Endothelial cell of hepatic sinusoid (primary cell): Measurements from ENCODE around the gene TEKT3.

Experiments used
- in situ Hi-C: cut with HindIII; loops from 2 replicates; pipeline ENCODE4 v1.10.0; 2017; ENCODE audit warnings: low sequenced_read_pairs

Gene TEKT3

DNA sequence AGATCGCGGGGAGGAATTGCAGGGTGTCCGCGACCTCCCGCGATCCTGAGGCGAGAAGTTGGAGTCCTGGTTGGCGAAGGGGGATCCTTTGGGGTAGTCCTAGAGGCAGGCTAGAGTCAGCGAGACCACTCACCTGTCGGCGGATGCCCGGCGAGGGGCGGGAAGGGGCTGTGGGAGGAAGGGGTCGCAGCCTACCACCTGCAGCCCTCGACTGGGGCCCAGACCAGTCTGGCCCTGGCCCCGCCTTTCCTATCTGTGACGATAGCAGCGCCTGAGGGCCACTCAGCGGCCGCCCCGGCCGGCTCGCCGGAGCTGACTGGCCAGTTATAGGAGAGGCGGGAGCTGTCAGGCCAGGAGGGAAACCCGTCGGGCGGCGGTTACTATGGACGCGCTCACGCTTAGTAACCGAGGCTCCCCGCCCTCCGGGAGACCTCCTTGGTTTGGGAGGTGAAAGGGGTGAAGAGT is at the start of gene TEKT3:
TSS of gene TEKT3 (minus strand) at position 213 of the 465 bp plus-strand sequence. CDS start 10,012 bp downstream, outside the sequence.
- in situ Hi-C loops, result no loop called here

DNA sequence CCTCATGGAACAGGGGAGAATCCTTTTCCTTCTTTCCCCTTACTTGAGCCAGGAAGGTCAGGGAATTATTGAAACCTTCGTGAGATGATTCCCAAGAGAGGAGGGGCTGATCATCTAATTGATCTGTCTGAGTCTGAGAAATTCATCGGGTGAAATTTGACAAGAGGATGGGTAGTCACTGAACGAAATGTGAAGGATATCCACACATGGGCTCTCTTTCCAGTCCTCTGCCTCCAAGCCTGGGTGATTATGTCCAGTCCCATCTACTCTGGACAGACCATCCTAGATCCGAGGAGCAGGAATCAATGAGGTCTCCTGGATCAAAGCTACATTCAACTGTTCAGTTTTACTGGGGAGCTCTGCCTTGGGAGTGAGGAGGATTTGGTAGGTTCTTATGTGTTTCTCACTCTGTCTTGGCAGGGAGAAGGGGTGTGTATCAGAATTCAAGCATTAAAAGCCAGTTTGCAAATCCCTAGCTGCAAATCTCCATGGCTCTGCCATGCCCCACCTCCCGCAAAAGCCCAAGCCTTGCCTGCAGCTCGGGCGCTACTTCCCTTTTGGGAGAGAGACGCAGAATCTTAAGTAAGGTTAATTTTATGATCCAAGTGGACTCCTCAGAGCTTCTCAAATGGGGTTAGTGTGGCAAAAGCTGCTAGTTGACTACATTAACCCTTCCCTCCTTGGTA is 47.1 kb upstream of the TEKT3 start:
- in situ Hi-C loops, result no loop called here

DNA sequence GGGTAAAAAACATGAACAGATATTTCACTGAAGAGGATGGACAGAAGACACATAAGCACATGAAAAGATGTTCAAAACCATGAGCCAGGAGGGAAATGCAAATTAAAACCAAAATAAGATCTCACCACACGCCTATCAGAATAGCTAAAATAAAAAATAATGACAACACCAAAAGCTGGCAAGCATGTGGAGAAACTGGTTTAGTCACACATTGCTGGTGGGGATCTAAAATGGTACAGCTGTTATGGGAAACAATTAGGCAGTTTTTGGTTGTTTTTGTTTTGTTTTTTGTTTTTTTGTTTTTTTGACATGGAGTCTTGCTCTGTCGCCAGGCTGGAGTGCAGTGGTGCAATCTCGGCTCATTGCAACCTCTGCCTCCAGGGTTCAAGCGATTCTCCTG is 44.7 kb upstream of the TEKT3 start:
- in situ Hi-C loops, result no loop called here

DNA sequence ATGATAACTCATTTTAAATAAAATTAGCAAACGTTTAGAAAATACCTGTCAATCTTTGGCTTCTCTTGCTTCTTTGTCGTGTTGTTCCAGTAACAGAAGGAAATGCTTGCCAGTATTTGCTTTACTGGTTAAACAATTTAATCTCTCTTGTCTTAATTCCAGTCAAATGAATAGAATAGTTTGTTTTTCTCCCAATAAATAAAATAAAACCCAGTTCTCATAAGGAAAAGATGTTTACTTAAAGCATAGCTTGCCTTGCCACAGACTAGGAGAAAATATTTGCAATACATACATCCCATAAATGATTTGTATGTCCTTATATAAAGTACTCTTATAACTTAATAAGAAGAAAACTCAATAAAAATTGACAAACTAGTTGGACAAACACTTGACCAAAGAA is 43.9 kb upstream of the TEKT3 start:
- in situ Hi-C loops, result no loop called here

DNA sequence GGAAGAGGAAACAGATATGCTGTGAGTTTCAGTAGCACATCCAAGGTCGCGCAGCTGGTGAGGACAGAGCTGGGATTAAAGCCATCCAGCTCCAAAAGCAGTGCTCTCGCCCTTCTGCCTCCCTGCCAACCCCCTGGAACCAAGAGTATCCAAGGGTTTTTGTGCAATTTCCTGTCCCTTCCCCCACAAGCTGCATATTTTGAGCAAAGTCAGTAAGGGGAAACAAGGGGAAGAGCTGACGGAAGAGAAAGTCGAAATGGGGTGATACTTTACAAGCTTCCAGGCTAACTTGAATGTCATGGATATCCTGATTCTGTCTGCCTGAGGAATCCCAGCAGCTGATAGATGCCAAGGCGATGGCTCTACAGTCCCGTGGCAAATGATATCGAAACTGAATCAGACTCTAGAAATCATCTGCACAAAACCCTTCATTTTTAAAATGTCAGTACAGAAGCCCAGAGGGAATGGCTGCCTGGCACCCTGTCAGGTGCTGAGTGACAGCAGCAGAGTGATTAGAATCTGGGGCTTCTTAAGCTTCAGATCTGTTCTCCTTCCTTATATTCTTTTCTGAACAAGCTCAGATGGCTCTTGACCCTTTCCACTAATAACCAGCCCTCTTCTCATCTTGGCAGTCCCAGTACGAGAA is 42.9 kb upstream of the TEKT3 start:
- in situ Hi-C loops, result loop anchor here (5.0 kb wide), 3 partner anchors 52 to 102 kb away; no protein-coding TSS in a partner anchor

DNA sequence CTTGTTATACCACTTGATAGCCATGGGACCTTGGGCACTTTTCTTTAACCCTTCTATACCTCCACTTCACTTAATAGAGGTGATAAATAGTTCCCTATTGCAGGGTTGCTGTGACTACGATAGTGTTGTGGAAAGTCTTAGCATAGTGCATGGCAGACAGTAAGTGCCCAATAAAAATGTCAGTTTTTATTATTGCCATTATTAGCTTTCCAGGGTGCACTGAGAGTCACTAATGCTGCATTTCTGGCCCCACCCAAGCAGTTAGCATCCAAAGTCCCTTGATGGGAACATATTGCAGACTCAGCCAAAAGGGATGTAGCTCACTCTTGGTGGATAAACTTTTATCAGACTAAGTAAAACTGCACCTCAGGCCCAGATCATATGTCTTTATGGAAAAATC is 41.5 kb upstream of the TEKT3 start:
- in situ Hi-C loops, result loop anchor here (5.0 kb wide), 3 partner anchors 51 to 101 kb away; no protein-coding TSS in a partner anchor

DNA sequence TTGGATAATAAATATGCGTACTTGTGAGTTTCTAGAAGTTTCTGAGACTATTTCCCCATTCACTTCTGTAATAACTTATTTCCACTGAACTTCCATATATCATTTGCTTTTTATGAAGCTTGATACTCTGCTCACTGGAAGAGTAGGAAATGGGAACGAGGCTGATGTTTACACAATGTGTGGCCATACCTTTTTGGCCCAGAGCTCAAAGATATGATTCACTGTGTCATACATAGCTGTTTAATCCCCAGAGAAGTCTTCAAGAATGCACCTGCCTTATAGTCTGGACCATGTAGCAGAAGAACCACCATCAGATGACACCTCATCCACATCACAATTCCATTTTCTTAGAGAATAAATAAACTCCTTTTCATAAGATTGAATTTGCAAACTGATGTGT is 40.3 kb upstream of the TEKT3 start:
- in situ Hi-C loops, result loop anchor here (5.0 kb wide), 3 partner anchors 49 to 99 kb away; no protein-coding TSS in a partner anchor

DNA sequence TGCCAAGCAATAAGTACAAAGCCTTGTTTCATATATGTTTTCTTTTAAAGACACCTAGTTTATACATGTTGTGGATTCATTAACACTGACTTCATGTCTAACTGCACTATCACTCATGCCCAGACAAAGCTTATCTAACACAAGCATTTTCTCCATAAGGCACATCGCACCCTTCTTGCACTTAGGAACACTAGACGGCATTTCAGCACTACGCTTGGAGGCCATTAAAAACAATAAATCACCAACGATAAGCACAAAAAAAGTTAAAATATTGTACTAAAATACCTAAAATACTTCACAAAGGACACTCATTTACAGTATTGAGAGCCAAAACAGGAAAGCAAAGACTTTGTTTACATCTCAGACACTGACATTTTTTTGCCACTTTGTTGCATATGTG is 39.0 kb upstream of the TEKT3 start:
- in situ Hi-C loops, result loop anchor here (5.0 kb wide), 3 partner anchors 48 to 98 kb away; no protein-coding TSS in a partner anchor

DNA sequence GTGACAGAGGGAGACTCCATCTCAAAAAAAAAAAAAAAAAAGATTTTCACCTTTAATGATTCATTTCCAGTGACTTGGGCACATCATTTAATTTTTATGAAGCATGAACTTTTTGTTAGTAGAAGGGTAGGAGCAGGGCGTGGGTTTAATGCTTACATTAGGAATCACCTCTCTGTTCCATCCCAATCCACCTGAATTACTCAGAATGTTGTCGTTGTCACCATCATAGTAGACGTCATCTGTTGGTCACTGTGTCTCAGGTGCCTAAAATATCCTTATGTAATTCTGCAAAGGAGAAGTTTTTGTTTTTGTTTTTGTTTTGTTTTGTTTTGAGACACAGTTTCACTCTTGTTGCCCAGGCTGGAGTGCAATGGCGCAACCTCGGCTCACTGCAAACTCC is 38.3 kb upstream of the TEKT3 start:
- in situ Hi-C loops, result loop anchor here (5.0 kb wide), 3 partner anchors 47 to 97 kb away; no protein-coding TSS in a partner anchor

DNA sequence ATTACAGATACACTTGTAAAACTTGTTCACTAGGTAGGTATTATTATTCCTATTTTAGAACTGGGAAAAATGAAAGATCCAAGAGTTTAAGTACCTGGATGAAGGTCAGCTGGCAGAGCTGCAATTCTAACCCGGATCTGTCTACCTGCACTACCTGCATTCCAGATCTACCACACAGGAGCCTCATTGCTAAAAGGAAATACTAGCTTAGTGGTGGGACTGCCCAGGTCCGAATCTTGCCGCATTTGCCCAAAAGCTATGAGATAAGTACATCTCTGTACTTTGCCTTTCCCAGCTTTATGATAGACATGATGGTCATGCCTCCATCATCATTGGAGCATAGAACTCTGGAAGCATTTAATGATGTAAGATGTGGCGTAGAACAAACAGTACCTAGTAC is 36.8 kb upstream of the TEKT3 start:
- in situ Hi-C loops, result no loop called here

DNA sequence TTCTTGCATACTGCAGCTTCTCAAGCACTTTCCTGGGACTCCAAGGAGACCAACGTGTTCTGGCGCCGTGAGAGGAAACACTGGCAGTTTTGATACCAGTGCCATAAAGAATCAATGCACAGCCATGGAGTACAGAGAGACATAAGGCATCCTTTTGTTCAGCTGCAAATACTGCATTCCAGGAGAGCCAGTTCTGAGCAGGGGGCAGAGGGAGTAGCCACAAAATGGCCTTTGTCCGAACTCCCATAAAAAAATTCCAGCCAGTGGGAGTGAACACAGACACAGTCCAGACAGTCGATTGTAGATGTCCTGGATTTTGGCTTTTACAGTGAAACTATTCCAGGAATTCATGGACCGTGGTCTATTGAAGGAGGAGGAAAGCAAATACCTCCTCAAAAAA is 36.2 kb upstream of the TEKT3 start:
- in situ Hi-C loops, result no loop called here

DNA sequence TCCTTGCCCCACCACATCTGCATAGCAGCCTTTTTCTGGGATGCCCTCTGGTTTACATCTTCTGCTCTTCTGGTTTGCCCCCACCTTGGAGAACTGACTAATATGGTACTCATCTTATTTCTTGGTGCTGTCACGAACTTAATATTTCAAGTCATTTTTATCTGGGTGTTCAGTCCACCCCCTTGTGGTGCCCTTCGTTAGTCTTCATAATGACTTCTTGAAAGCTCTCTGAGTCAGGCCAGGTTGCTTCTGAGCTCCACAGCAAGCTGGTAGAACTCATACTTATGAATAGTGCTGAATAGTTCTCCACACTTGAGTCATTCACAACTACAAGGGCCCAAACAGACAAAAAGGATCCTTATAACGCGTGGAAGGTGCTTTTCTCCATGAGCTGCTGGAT is 35.8 kb upstream of the TEKT3 start:
- in situ Hi-C loops, result no loop called here

DNA sequence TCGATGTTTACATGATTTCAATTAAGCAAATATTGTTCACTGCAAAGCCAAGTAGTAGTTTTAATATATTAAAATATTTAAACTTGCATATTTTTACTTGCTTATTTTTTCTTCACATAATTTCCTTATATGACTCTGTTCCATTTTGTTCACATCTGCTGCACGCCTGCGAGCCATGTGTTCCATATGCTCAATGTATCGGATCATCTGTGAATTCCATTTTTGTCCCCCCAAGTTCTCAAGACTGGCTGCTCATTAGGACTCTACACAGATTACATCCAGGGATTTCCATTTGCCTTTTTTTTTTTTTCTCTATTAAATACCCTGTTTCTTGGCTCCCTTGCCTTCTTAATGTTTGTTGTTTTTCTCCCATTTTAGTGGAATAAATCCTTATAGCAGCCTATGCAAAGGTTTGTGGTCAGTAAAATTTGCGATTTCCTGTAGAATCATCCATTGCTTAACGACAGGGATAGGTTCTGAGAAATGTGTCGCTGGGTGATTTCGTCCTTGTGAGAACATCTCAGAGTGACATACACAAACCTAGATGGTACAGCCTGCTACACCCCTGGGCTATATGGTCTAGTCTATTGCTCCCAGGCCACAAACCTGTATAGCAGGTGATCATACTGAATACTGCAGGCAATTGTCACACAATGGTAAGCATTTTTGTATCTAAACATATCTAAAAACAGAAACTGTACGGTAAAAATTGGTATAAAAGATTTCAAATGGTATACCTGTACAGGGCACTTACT is 30.2 kb upstream of the TEKT3 start:
- in situ Hi-C loops, result no loop called here

DNA sequence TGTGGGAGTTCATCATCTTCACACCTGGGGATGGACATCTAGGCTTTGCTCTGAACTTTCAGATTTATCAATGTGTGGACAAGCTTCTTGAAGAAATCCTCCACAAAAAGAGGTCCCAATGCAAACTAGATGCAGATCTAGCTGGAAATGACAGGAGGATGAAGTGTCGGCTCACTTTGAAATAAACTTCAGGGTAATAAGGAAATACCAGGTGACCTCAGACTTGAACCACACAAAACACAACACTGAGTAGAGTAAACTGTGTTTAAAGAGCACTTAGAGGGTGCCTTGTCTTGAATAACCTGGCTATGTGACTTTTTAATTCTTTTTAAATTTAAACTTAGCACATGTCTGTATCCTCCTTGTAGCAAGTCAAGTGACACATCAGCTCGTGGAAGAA is 27.2 kb upstream of the TEKT3 start:
- in situ Hi-C loops, result no loop called here

DNA sequence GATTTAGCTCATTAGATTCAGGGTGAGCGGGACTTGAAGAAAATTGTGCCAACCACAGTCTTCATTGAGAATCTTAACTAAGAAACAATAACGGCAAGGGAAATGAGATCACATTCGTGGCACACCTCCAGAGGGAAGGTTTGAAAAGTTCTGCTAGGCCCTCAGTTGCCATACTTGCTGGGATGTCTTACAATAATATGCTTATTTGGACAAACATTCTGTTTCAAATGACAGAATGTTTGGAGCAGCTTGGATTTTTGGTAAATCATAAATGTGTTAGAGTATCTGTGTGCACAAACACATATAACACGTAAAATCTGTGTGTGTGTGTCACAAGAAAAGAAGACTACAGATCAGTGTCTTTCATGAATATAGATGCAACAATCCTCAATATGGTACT is 24.6 kb upstream of the TEKT3 start:
- in situ Hi-C loops, result no loop called here

DNA sequence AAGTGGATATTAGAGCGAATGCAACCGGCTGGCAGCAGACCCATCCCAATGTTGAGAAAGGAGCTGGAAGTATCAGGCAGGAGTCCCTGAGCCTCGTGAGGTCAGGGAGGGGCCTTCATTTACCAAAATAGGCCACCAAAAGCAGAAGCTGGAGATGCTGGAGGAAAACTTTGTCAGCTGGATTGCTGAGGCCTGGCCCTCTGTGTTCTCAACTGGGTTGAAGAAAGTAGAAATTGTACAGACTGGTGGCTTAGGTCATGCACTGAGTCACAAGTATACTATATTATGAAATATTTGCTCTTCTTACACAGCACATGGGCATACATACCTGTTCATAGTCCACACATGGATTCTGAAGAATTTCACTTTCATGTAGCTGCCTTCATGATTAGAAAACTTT is 23.2 kb upstream of the TEKT3 start:
- in situ Hi-C loops, result no loop called here

DNA sequence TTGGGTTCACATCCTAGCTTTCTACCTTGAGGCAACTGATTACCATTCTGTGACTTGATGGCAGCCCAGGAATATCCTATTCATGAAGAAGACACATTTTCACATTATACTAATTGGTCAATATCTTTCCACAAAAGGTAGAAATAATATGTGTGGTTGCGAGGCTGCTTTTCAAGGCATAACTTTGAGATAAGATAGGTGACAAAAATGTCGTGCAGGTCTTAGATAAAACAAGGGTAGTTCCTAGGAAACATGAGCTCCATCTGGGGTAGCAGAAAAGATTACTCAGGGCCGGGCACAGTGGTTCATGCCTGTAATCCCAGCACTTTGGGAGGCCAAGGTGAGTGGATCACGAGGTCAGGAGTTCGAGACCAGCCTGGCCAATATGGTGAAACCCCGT is 22.3 kb upstream of the TEKT3 start:
- in situ Hi-C loops, result no loop called here

DNA sequence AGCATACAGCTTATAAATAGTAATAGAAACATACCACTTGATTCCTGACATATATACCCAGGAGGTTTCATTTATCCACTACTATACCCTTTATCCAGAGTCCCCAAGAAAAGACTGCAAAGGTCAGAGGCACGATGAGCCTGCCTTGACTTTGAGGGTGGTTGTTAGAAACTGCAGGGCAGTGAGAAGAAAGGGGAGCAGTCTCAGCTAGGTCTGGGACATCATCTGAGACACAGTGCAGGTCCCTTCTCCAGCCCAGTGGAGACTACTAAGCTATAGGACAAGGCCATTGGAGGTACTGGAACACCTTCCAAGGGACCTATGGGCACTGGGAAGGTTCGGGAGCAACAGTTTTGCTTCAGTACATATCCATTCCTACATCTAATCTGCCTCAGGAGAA is 20.2 kb upstream of the TEKT3 start:
- in situ Hi-C loops, result no loop called here

DNA sequence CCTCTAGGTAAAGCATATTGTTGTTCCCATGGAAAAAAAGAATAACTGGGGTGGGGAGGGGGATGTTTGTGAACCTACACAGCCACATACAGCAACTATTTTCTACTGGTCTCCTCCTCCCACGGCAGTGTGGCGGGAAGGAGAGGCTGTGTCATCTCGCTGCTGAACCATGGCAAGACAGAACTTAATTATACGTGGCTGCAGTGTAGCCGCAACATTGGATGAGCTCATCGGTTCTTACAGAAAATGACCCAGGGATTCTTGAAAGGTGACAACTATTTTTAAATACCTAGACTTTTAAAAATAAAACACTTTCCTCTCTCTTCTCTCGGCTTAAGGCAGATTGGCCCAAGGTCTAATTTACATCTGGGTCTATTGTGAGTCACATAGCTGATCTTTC is 19.8 kb upstream of the TEKT3 start:
- in situ Hi-C loops, result no loop called here

DNA sequence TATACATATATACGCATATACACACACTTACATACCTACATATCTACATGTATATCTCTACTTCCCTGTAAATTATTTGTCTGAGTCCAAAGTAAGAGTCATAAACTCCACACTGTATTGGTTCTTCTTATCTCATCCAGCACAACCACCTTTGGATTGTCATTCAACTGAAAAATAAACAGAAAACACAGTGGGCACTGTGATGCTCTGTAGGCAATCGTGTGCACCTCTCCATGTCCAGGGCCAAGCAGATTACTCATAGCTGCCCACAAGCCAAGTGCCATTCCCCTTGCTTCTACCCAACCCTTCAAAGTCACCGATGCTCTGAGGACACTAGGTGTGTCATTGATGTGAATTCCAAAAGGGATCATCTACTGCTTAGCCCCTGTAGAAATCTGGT is 12.9 kb upstream of the TEKT3 start:
- in situ Hi-C loops, result no loop called here

DNA sequence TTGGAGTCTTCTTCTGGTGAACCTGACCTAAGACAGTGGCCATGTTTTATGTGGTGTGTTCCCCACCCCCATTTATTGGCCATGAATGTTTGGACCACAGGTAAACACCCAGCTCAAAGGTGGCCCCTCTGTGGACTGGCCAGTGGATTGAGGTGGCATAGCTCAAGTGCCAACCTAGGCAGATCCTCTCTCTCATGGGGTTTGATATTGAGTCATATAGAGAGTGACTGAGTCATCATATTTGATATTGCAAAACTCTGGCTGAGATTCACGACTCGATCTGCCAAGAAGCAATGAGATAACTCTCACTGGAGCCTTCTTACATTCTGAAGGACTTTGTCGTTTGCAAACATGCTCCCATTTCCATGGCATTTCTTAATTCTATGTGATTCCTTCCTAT is 10.5 kb upstream of the TEKT3 start:
- in situ Hi-C loops, result no loop called here

DNA sequence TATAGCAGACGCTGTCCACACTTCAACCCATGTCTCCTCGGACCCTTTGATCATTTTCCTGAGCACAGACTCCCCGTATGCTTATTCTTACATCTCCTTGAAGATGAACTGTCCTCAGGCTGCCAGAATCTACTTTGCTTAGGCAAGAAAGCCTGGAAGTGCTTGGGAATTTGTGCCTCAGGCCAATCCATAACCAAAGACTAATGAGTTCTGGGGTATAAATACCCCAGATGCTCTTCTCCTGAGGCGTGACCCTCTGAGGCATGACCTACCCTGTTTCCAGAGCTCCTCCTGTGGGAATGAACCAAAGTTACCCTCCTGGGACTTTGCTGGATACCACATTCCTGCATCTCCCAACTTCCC is 10.1 kb upstream of the TEKT3 start:
- in situ Hi-C loops, result no loop called here
